CMK (cell line): ENCODE results near the gene RBFOX1.

Experiments used
- DNase-seq: peaks from one replicate; pipeline ENCODE4 v3.0.0-alpha.2; 2010; ENCODE audit warnings: low read depth

Gene RBFOX1

GRCh38 chr16:7524419-7524818 is 191.8 kb downstream of the RBFOX1 start:
- DNase-seq: no peak

GRCh38 chr16:7526736-7527135 is 194.1 kb downstream of the RBFOX1 start:
- DNase-seq: no peak

DNA sequence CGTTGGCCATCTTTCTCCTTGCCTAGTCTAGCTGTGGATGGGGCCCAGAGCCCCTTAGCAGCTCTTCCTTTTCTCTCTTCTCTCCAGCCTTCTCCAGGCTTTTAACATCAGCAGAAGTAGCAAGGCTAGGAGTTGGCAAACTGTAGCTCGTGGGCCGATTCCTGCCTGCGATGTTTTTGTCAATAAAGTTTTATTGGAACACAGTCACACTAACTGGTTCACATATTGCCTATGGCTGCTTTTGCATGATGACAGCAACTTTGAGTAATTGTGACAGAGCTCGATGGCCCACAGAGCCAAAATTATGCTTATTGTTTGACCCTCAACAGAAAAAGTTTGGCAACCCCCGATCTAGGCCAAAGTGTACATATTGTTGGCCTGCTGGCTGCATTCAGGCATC is 199.9 kb downstream of the RBFOX1 start:
- no peak for DNase-seq

GRCh38 chr16:7534749-7535148 is 202.1 kb downstream of the RBFOX1 start:
- no peak for DNase-seq

GRCh38 chr16:7541026-7541425 is 208.4 kb downstream of the RBFOX1 start:
- DNase-seq: no peak

DNA sequence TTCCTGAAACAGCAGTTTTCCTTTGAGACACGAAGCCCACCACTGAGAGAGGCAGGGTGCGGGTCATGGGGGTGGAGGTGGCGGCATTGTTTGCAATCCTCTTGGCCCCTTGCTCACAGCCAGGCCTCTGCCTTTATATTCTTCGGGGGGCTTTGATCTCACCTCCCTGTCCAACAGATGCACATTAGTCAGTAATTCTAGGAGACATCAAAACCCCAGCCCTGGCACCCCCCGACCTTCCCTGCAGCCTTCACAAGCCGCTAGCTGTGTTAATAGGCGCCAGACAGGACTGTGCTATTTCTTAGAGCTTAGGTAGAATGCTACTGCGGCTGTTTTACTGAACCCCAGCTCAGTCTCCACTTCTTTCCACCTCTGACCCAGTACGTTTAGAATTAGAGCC is 212.6 kb downstream of the RBFOX1 start:
- no peak for DNase-seq

DNA sequence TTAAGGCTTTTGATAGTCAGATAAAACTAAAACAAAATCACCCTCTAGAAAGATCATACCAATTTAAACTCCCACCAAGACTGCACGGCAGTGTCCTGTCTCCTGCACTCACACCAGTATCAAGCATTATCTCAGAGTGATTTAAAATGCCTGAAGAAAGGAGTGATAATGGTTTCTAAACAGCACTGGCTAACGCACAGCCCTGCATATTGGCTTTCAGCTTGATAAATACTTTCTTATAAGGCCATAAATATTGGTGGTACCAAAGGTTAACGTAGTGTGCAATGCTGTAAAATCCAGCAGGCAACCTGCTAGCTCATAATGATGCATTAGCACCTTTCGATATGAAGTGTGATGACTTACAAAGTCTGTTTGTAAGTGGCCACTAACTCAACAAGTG is 214.3 kb downstream of the RBFOX1 start:
- no peak for DNase-seq

GRCh38 chr16:7547736-7548135 is 215.1 kb downstream of the RBFOX1 start:
- no peak for DNase-seq

- no peak for DNase-seq
Observed at GRCh38 chr16:7548796-7549318, 216.2 kb downstream of the RBFOX1 start.

DNA sequence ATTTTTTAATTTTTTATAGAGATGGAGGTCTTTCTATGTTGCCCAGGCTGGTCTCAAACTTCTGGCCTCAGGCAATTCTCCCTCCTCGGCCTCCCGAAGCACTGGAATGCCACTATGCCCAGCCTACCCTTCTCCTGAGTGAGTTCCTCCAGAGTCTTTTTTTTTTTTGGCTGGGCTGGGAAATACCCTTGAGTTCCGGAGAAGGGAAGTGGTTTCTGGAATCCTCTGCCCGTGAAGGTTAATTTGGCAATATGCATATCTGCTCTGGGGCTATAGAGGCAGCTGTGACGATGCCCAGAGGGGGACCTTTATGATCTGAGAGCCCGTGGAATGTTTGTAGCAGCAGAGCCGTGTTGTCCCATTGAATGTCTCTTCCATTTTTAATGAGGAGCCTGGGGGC is 217.5 kb downstream of the RBFOX1 start:
- DNase-seq: no peak

GRCh38 chr16:7555459-7555858 is 222.8 kb downstream of the RBFOX1 start:
- no peak for DNase-seq

DNA sequence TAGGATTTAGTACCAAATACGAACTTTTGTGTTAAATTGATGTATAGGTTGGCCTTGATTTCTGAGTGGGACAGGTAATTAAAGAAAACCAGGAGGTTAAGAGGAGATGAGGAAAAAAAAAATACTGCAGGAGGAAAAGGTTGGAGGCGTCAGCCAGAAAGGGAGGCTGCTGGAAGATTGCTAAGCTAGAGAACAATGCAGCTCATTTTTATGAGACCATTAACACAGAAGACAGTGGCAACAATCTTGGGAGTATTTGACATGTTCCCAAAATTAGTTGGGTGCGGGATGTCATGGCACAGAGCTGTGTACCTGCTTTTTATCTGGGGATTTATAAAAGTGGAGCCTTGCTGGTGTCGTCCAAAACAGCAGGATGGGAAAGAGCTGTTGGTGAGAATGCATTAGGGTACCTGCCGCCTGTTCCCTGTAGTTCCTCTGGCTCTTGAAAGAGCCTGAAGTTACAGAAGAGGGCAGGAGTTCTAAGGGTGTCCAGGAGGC is 229.3 kb downstream of the RBFOX1 start:
- no peak for DNase-seq

GRCh38 chr16:7566360-7566759 is 233.7 kb downstream of the RBFOX1 start:
- no peak for DNase-seq

GRCh38 chr16:7571366-7571765 is 238.7 kb downstream of the RBFOX1 start:
- no peak for DNase-seq

GRCh38 chr16:7577588-7577987 is 244.9 kb downstream of the RBFOX1 start:
- DNase-seq: no peak

DNA sequence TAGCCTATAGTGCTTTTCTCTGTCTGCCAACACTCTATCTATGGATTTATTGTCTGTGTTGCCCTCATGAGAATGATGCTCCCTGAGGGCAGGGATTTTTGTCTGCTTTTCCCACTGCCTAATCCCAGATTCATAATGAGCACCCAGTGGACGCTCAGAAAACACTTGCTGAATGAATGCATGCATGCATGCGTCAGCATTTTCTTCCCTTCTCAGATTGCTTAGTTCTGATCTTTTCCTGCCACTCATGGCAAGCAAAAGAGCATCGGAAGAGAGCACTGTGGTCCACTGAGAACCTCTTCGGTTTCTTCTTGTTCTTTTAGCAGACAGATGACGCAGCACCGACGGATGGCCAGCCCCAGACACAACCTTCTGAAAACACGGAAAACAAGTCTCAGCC is 246.8 kb downstream of the RBFOX1 start:
- DNase-seq: no peak

GRCh38 chr16:7581175-7581574 is 248.5 kb downstream of the RBFOX1 start:
- no peak for DNase-seq

DNA sequence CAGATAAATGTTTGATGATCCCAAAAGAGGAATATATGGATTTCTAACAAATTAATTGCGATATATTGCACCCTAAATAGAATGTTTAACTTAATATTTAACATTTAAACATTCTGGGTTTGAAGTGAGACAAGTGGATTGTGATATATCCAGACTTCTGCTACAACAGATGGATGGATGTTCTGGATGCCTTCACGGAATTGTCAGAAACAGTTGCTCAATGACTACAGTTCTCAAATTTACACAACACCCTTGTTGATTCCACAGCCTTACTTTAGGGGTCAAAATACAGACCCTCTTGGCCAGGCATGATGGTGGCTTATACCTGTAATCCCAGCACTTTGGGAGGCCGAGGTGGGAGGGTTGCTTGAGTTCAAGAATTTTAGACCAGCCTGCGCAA is 250.8 kb downstream of the RBFOX1 start:
- DNase-seq: no peak

- DNase-seq: no peak
Observed at GRCh38 chr16:7584561-7584960, 251.9 kb downstream of the RBFOX1 start.

DNA sequence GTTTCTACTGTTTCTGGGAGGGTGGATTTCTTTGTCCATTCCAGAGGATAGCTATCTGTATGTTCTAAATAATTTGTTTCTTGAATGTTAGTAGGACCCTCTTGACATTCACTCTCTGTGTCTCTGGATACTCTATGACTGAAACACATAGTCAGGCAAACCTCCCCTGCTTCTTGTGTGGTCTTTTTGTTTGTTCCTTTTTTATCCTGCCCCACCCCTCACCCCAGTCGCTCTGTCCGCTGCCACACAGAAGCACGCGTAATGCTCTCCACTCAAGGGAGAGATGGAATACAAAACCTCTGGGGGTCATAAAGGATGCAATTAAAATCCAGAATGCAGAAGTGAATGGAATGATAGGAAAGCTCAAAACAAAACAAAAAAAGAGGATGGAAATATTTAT is 253.1 kb downstream of the RBFOX1 start:
- DNase-seq: no peak

GRCh38 chr16:7590934-7591333 is 258.3 kb downstream of the RBFOX1 start:
- no peak for DNase-seq

DNA sequence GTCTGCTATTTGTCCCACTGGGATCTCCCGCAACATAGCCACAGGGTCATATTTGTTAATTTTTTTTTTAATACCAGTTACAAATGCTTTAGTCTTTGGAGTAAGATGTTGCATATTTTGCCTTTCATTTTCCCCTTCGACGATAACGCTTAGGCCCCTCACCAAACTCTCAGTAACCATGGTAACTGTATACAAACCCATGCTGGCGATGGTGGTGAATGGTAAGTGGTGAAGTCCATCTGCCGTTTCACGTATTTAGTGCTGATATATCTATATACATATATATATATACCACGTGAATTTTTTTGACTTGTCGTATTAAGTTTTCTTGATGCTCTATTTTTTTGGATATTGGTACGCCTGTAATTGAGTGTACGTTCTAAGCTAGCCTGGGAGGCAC is 263.7 kb downstream of the RBFOX1 start:
- DNase-seq: no peak

- no peak for DNase-seq
Observed at GRCh38 chr16:7597677-7598076, 265.0 kb downstream of the RBFOX1 start.

DNA sequence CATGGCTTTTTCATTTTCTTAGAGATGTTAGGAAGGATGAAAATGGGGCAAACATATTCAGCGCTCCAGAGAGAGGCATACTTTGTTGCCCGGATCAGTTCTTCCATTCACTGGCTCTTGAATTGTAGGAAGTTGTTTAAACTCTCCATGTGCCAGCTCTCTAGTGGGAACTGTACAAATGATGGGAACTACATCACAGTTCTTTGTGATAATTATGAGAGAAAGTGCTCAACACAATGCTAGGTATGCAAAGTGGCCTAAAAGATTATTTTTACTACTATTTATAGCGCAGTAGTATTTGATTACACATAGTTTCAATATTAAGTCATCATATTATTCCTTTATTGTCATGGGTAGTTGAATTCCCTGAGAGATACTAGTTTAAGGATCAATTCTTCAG is 268.5 kb downstream of the RBFOX1 start:
- DNase-seq: no peak
